Testis (tissue), 2 donors: ENCODE data around the gene GCG.

Experiments
- CTCF ChIP-seq, 3 experiments: fragments of 450-650 bp in 2 of 3; fragments of 200-600 bp in 1 of 3; sonication (generic) in 1 of 3; IDR thresholded peaks; one replicate each; pipeline ENCODE4 v1.5.1; 2016 to 2019; ENCODE audit warnings: antibody characterized with exemption in 3 of 3, mild to moderate bottlenecking in 2 of 3, moderate library complexity in 1 of 3
- POLR2A ChIP-seq: fragments of 450-650 bp; IDR thresholded peaks from one replicate; pipeline ENCODE4 v1.6.1; 2017; ENCODE audit warnings: antibody characterized with exemption, mild to moderate bottlenecking, moderate library complexity

- TF ChIP-seq CTCF (IDR thresholded peaks at IDR 0.05): peak in 1 of 3 experiments; percentile 19
- TF ChIP-seq POLR2A: no peak
Observed at GRCh38 chr2:162153608-162154224, 1.7 kb upstream of the GCG start.
